Measurements from ENCODE around the gene MYO16.
"Not testable (repeated sequence)": the region's sequence is repeated elsewhere in the genome, so short reads cannot be mapped to it uniquely, and the experiment has no call there.

MYO16 gene

GRCh38 chr13:108781312-108781711 lies 151.9 kb downstream of the MYO16 start:
- Mint-ChIP-seq H3K27ac (no peak overlapping the region), H3K4me3 (no peak overlapping the region), H3K36me3 (ENCODE audit: low read depth) (no peaks in the 10 kb centered on the region), H3K4me1 (no peaks in the 10 kb centered on the region), H3K27me3 (no peaks in the 10 kb centered on the region), H3K9me3 (peaks cover 4% of the 10 kb centered on the region)
- no peak for ATAC-seq
- DNase-seq: no peak

- not testable (repeated sequence) for H3K27ac Mint-ChIP-seq; H3K4me1 Mint-ChIP-seq; H3K9me3 Mint-ChIP-seq; H3K4me3 Mint-ChIP-seq; DNase-seq; H3K27me3 Mint-ChIP-seq; H3K36me3 Mint-ChIP-seq (ENCODE audit: low read depth); ATAC-seq
These were observed 153.1 kb downstream of the MYO16 start for GRCh38 chr13:108782480-108782879.

- DNase-seq (no peak), ATAC-seq (no peak)
- Mint-ChIP-seq H3K9me3 (peaks cover 4% of the 10 kb centered on the region), H3K36me3 (ENCODE audit: low read depth) (no peaks in the 10 kb centered on the region), H3K27ac (no peak overlapping the region), H3K4me1 (no peaks in the 10 kb centered on the region), H3K27me3 (no peaks in the 10 kb centered on the region), H3K4me3 (no peak overlapping the region)
These were observed 156.4 kb downstream of the MYO16 start for GRCh38 chr13:108785844-108786243.

- Mint-ChIP-seq H3K4me3 (no peak overlapping the region), H3K4me1 (no peaks in the 10 kb centered on the region), H3K27me3 (no peaks in the 10 kb centered on the region), H3K36me3 (ENCODE audit: low read depth) (no peaks in the 10 kb centered on the region), H3K27ac (no peak overlapping the region), H3K9me3 (peaks cover 4% of the 10 kb centered on the region)
- DNase-seq (no peak), ATAC-seq (no peak)
These were observed 157.2 kb downstream of the MYO16 start for GRCh38 chr13:108786456-108787200.

- Mint-ChIP-seq H3K36me3 (ENCODE audit: low read depth) (no peaks in the 10 kb centered on the region), H3K9me3 (peaks cover 4% of the 10 kb centered on the region), H3K27me3 (no peaks in the 10 kb centered on the region), H3K4me1 (no peaks in the 10 kb centered on the region), H3K27ac (no peak overlapping the region), H3K4me3 (no peak overlapping the region)
- no peak for DNase-seq
- no peak for ATAC-seq
These were observed 158.4 kb downstream of the MYO16 start for GRCh38 chr13:108787700-108788414.

GRCh38 chr13:108789476-108789875 lies 160.1 kb downstream of the MYO16 start:
- H3K9me3 Mint-ChIP-seq: no peaks in the 10 kb centered on the region
- no peak overlapping the region for H3K27ac Mint-ChIP-seq
- ATAC-seq (no peak), DNase-seq (no peak)
- no peaks in the 10 kb centered on the region for H3K27me3 Mint-ChIP-seq
- no peaks in the 10 kb centered on the region for H3K4me1 Mint-ChIP-seq
- H3K4me3 Mint-ChIP-seq: no peak overlapping the region
- H3K36me3 Mint-ChIP-seq (ENCODE audit: low read depth): no peaks in the 10 kb centered on the region

- no peak overlapping the region for H3K4me3 Mint-ChIP-seq
- H3K27me3 Mint-ChIP-seq: no peaks in the 10 kb centered on the region
- ATAC-seq: no peak
- H3K9me3 Mint-ChIP-seq: no peaks in the 10 kb centered on the region
- no peak overlapping the region for H3K27ac Mint-ChIP-seq
- DNase-seq: no peak
- no peaks in the 10 kb centered on the region for H3K4me1 Mint-ChIP-seq
- no peaks in the 10 kb centered on the region for H3K36me3 Mint-ChIP-seq (ENCODE audit: low read depth)
These were observed 166.4 kb downstream of the MYO16 start for GRCh38 chr13:108795841-108796240.

- no peak for DNase-seq
- H3K27me3 Mint-ChIP-seq: no peaks in the 10 kb centered on the region
- H3K27ac Mint-ChIP-seq: no peak overlapping the region
- no peaks in the 10 kb centered on the region for H3K9me3 Mint-ChIP-seq
- no peak for ATAC-seq
- no peaks in the 10 kb centered on the region for H3K36me3 Mint-ChIP-seq (ENCODE audit: low read depth)
- H3K4me3 Mint-ChIP-seq: no peak overlapping the region
- no peaks in the 10 kb centered on the region for H3K4me1 Mint-ChIP-seq
These were observed 167.9 kb downstream of the MYO16 start for GRCh38 chr13:108797354-108797753.

GRCh38 chr13:108807841-108808240 lies 178.4 kb downstream of the MYO16 start:
- H3K4me1 Mint-ChIP-seq: no peaks in the 10 kb centered on the region
- DNase-seq (no peak), ATAC-seq (no peak)
- no peaks in the 10 kb centered on the region for H3K9me3 Mint-ChIP-seq
- H3K27ac Mint-ChIP-seq: no peak overlapping the region
- H3K27me3 Mint-ChIP-seq: no peaks in the 10 kb centered on the region
- H3K4me3 Mint-ChIP-seq: no peak overlapping the region
- no peaks in the 10 kb centered on the region for H3K36me3 Mint-ChIP-seq (ENCODE audit: low read depth)

GRCh38 chr13:108812165-108812564 lies 182.8 kb downstream of the MYO16 start:
- DNase-seq (no peak), ATAC-seq (no peak)
- no peak overlapping the region for H3K4me3 Mint-ChIP-seq
- H3K9me3 Mint-ChIP-seq: no peaks in the 10 kb centered on the region
- H3K36me3 Mint-ChIP-seq (ENCODE audit: low read depth): no peaks in the 10 kb centered on the region
- H3K27ac Mint-ChIP-seq: no peak overlapping the region
- H3K4me1 Mint-ChIP-seq: no peaks in the 10 kb centered on the region
- no peaks in the 10 kb centered on the region for H3K27me3 Mint-ChIP-seq

GRCh38 chr13:108812661-108813060 lies 183.2 kb downstream of the MYO16 start:
- H3K9me3 Mint-ChIP-seq: no peaks in the 10 kb centered on the region
- ATAC-seq (no peak), DNase-seq (no peak)
- no peaks in the 10 kb centered on the region for H3K36me3 Mint-ChIP-seq (ENCODE audit: low read depth)
- no peak overlapping the region for H3K27ac Mint-ChIP-seq
- no peak overlapping the region for H3K4me3 Mint-ChIP-seq
- H3K27me3 Mint-ChIP-seq: peaks cover under 1% of the 10 kb centered on the region
- no peaks in the 10 kb centered on the region for H3K4me1 Mint-ChIP-seq

- H3K27me3 Mint-ChIP-seq: peaks cover 1% of the 10 kb centered on the region
- DNase-seq (no peak), ATAC-seq (no peak)
- no peak overlapping the region for H3K27ac Mint-ChIP-seq
- no peaks in the 10 kb centered on the region for H3K36me3 Mint-ChIP-seq (ENCODE audit: low read depth)
- no peaks in the 10 kb centered on the region for H3K9me3 Mint-ChIP-seq
- H3K4me1 Mint-ChIP-seq: no peaks in the 10 kb centered on the region
- no peak overlapping the region for H3K4me3 Mint-ChIP-seq
These were observed 184.3 kb downstream of the MYO16 start for GRCh38 chr13:108813587-108814170.

- Mint-ChIP-seq H3K27ac (no peak overlapping the region), H3K9me3 (no peaks in the 10 kb centered on the region), H3K27me3 (peaks cover 1% of the 10 kb centered on the region), H3K4me1 (no peaks in the 10 kb centered on the region), H3K36me3 (ENCODE audit: low read depth) (no peaks in the 10 kb centered on the region), H3K4me3 (no peak overlapping the region)
- no peak for DNase-seq
- no peak for ATAC-seq
These were observed 187.0 kb downstream of the MYO16 start for GRCh38 chr13:108816375-108816774.

- ATAC-seq (no peak), DNase-seq (no peak)
- no peak overlapping the region for H3K27ac Mint-ChIP-seq
- H3K4me3 Mint-ChIP-seq: no peak overlapping the region
- no peaks in the 10 kb centered on the region for H3K27me3 Mint-ChIP-seq
- H3K36me3 Mint-ChIP-seq (ENCODE audit: low read depth): no peaks in the 10 kb centered on the region
- H3K9me3 Mint-ChIP-seq: peaks cover 11% of the 10 kb centered on the region
- no peaks in the 10 kb centered on the region for H3K4me1 Mint-ChIP-seq
These were observed 198.2 kb downstream of the MYO16 start for GRCh38 chr13:108827646-108828045.

All from activated naive CD8-positive, alpha-beta T cell treated with anti-CD3 and anti-CD28 coated beads, Interleukin-2, amount 50 U/mL, for 24 hours (primary cell).